Left lung (tissue), 10 donors: ENCODE data around the gene FAM222A. TPM values are rescaled to one million over a fixed set of nuclear protein-coding genes. Genes with fewer than 3 reads are reported as not detected.
A peak's percentile ranks its signal among the peaks of the same experiment; 100 is the strongest.

Experiments
- ATAC-seq: fragments of 200-7000 bp; cut with Tn5 transposase; one replicate; pipeline ENCODE4 v1.9.1; 2020; ENCODE audit warnings: moderate library complexity
- DNase-seq, 4 donors: peaks; one replicate each; pipeline ENCODE4 v3.0.0-alpha.2; 2013 to 2020
- H3K27ac ChIP-seq, 2 donors: fragments of 200-600 bp; sonication (generic) in 1 of 2; one replicate each; pipeline versions ENCODE4 v1.5.0 to v1.8.0; 2020 to 2021
- H3K27me3 ChIP-seq, 2 donors: fragments of 200-600 bp; sonication (generic) in 1 of 2; one replicate each; pipeline versions ENCODE4 v1.5.0 to v1.8.0; 2020 to 2021
- H3K36me3 ChIP-seq, 2 donors: fragments of 200-600 bp; sonication (generic) in 1 of 2; one replicate each; pipeline versions ENCODE4 v1.5.0 to v1.8.0; 2020 to 2021
- H3K4me1 ChIP-seq, 2 donors: fragments of 200-600 bp; one replicate each; pipeline ENCODE4 v1.8.0; 2021
- H3K4me3 ChIP-seq, 2 donors: fragments of 200-600 bp; sonication (generic) in 1 of 2; one replicate each; pipeline versions ENCODE4 v1.5.0 to v1.8.0; 2020 to 2021; ENCODE audit warnings: mild to moderate bottlenecking in 1 of 2
- H3K9me3 ChIP-seq, 2 donors: fragments of 200-600 bp; sonication (generic) in 1 of 2; one replicate each; pipeline versions ENCODE4 v1.5.0 to v1.8.0; 2020 to 2021
- CTCF ChIP-seq, 2 donors: fragments of 200-600 bp; sonication (generic) in 1 of 2; IDR thresholded peaks; one replicate each; pipeline versions ENCODE4 v1.5.0 to v1.8.0; 2021; ENCODE audit warnings: antibody characterized with exemption in 2 of 2
- intact Hi-C, 2 donors: fragments of 100-400 bp; cut with DNase I; formaldehyde crosslinking; loops; one replicate each; pipeline versions ENCODE4 v1.11.2 to v1.14.2; 2022
- polyA plus RNA-seq, 6 donors: library from polyadenylated mRNA; unstranded; fragments of 120-200 nt; gene quantifications; one replicate each; pipeline ENCODE4 v1.2.1, GENCODE V29; 2013; ENCODE audit not compliant: insufficient read length in 6 of 6
- total RNA-seq, 2 donors: library from RNA; stranded (reverse); fragmentation: NEBNext Ultra II Directional; extraction: Animal tissue kit (Norgen Biotek cat#: 25700); gene quantifications; one replicate each; pipeline ENCODE4 v1.2.1, GENCODE V29; 2021
- donor health status: DM: no; HTN: yes; CAD: no.
- donor health status: DM: no; HTN: no; CAD: no.

FAM222A gene
- total and polyA plus RNA-seq, 8 donors, result 1.8 to 4.0 (median 2.6) TPM

- intact Hi-C loops, result no loop called here
- Histone ChIP-seq H3K4me1 (no peaks in the 10 kb centered on the region), H3K27me3 (peaks cover 0 to 39% of the 10 kb centered on the region in 2 donors), H3K36me3 (no peaks in the 10 kb centered on the region), H3K4me3 (no peak overlapping the region), H3K27ac (no peak overlapping the region), H3K9me3 (no peaks in the 10 kb centered on the region)
- ATAC-seq, result no peak
- peak in 3 of 4 donors; percentile 30 to 40 (median 34) for DNase-seq
- TF ChIP-seq CTCF (IDR thresholded peaks at IDR 0.05), result no peak
Measured at GRCh38 chr12:109734219-109735000, 20.8 kb downstream of the FAM222A start.

DNA sequence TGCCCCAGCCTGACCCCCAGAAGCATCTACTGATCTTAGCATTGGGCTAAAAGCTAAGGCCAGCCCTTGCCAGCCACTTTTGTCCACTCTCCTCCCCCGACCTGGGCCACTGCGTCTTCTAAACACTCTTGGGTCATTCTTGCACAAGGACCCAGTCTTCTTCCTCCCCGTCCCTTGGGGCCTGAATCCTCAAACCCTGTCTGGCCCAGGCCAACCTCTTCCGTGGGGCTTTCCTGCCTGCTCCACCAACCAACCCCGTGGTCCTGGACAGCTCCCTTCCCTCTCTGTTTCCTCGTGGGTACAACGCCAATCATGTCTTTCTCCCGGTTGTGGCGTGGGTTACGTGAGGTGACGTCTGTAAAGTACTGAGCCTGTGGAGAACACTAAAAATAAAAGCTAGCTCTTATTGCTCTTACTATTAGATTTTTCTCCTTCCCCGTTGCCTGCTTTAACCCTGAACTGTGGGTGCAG is 21.5 kb downstream of the FAM222A start:
- no peak for TF ChIP-seq CTCF (IDR thresholded peaks at IDR 0.05)
- intact Hi-C loops, result no loop called here
- DNase-seq (peak in 2 of 4 donors; percentile 10 to 24), ATAC-seq (no peak)
- Histone ChIP-seq H3K4me1 (no peaks in the 10 kb centered on the region), H3K9me3 (no peaks in the 10 kb centered on the region), H3K27ac (no peak overlapping the region), H3K4me3 (no peak overlapping the region), H3K27me3 (peaks cover 0 to 39% of the 10 kb centered on the region in 2 donors), H3K36me3 (no peaks in the 10 kb centered on the region)

- Histone ChIP-seq H3K27me3 (peaks cover 0 to 39% of the 10 kb centered on the region in 2 donors), H3K4me3 (no peak overlapping the region), H3K4me1 (no peaks in the 10 kb centered on the region), H3K27ac (no peak overlapping the region), H3K36me3 (no peaks in the 10 kb centered on the region), H3K9me3 (no peaks in the 10 kb centered on the region)
- intact Hi-C loops, result no loop called here
- peak in 2 of 4 donors; percentile 16 to 29 for DNase-seq
- no peak for ATAC-seq
- TF ChIP-seq CTCF (IDR thresholded peaks at IDR 0.05), result no peak
Measured at GRCh38 chr12:109735825-109736551, 22.4 kb downstream of the FAM222A start.

GRCh38 chr12:109736552-109737108 is 23.0 kb downstream of the FAM222A start:
- ATAC-seq (peak; percentile 72), DNase-seq (peak; percentile 34 to 83 (median 64))
- TF ChIP-seq CTCF (IDR thresholded peaks at IDR 0.05), result no peak
- Histone ChIP-seq H3K27ac (no peak overlapping the region), H3K4me1 (no peaks in the 10 kb centered on the region), H3K27me3 (peaks cover 0 to 39% of the 10 kb centered on the region in 2 donors), H3K36me3 (no peaks in the 10 kb centered on the region), H3K4me3 (no peak overlapping the region), H3K9me3 (no peaks in the 10 kb centered on the region)
- intact Hi-C loops, result no loop called here

DNA sequence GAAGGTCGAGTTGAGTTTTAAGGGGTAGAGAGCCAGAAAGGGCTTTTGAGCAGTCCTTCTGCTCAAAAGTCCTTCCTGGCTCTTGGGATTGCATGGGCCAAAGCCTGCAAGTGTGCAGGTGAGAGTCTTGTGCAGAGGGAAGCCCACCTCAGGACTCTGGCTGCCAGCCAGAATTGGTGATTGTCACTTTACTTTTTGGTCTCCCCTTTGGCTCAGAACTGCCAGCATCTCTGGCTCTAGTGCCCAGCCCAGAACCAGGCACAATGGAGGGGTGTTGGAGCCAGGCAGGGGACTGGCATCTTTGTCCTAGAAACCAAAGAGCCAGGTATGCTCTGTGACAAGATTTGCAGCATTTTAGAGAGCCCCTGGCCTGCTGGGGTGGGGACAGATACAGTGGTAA is 23.5 kb downstream of the FAM222A start:
- H3K27ac ChIP-seq, result no peak overlapping the region
- DNase-seq (peak in 1 of 4 donors; percentile 18), ATAC-seq (no peak)
- H3K4me1 ChIP-seq, result no peaks in the 10 kb centered on the region
- no peaks in the 10 kb centered on the region for H3K36me3 ChIP-seq
- intact Hi-C loops, result no loop called here
- H3K9me3 ChIP-seq, result no peaks in the 10 kb centered on the region
- H3K4me3 ChIP-seq, result no peak overlapping the region
- TF ChIP-seq CTCF (IDR thresholded peaks at IDR 0.05), result no peak
- H3K27me3 ChIP-seq, result peaks cover 0 to 39% of the 10 kb centered on the region in 2 donors
